ENCODE measurements around the gene NFATC2. TPM values are rescaled to one million over a fixed set of nuclear protein-coding genes. Genes with fewer than 3 reads are reported as not detected.

The NFATC2 gene
- total and polyA plus RNA-seq, 2 of the 8 experiments (the other 6 are each of a cell fraction or from before 2014, with no cell fraction given), result 0.27 to 0.91 TPM

- 88% methylated on average over 3 of the region's 3 CpGs; no CpG with 5 or more reads in 1 of the 2 experiments for WGBS, 2 experiments (ENCODE audit: extremely low coverage in 1 of 2, insufficient coverage in 1 of 2, insufficient read length in 1 of 2, insufficient replicate concordance in 2 of 2, low coverage in 1 of 2, low lambda C conversion rate in 2 of 2, missing lambda C conversion rate in 1 of 2)
- Histone ChIP-seq H2BK12ac (ENCODE audit: low read depth, low read length) (no peak overlapping the region), H3K9ac (replicated peaks in 1 of 4; ENCODE audit: extremely low read depth in 1 of 4, low read depth in 3 of 4, low read length in 3 of 4) (no peak overlapping the region), H3K23me2 (ENCODE audit: low read depth, low read length) (no peaks in the 10 kb centered on the region), H2AFZ (ENCODE audit: low read length) (no peak overlapping the region), H2BK5ac (ENCODE audit: low read depth, low read length) (no peak overlapping the region), H3K23ac (ENCODE audit: insufficient read length) (no peak overlapping the region), H3K79me1 (ENCODE audit: low read depth, low read length) (no peaks in the 10 kb centered on the region), H2BK15ac (ENCODE audit: low read length) (no peak overlapping the region), H2BK120ac (replicated peaks; ENCODE audit: low read depth, low read length) (no peak overlapping the region), H3K14ac (ENCODE audit: insufficient read length) (no peak overlapping the region), H3K4me1 (replicated peaks in 1 of 4; ENCODE audit: control insufficient read depth in 3 of 4, insufficient read depth in 4 of 4, low read length in 3 of 4) (no peaks in the 10 kb centered on the region), H3K4me3 (ENCODE audit: extremely low read depth in 1 of 4, insufficient read depth in 2 of 4, low read depth in 3 of 4, low read length in 4 of 4) (no peak overlapping the region), H3K18ac (ENCODE audit: extremely low read depth, low read length) (no peak overlapping the region), H3K79me2 (ENCODE audit: control insufficient read depth in 1 of 2, insufficient read depth in 2 of 2, low read length in 2 of 2) (no peaks in the 10 kb centered on the region), H3K27me3 (replicated peaks in 1 of 4; ENCODE audit: control insufficient read depth in 3 of 4, extremely low read depth in 1 of 4, insufficient read depth in 3 of 4, low read length in 3 of 4) (no peaks in the 10 kb centered on the region; a peak in 1 of 7 replicates), H3K36me3 (ENCODE audit: control insufficient read depth in 2 of 4, insufficient read depth in 4 of 4, low read length in 3 of 4) (no peaks in the 10 kb centered on the region), H3K27ac (ENCODE audit: low read depth, low read length) (no peak overlapping the region), H3K4me2 (ENCODE audit: insufficient read depth in 1 of 2, low read depth in 2 of 2, low read length in 2 of 2) (no peak overlapping the region), H4K8ac (ENCODE audit: extremely low read depth, insufficient read depth, low read length) (no peak overlapping the region), H4K5ac (ENCODE audit: insufficient read length, low read depth, low read length) (no peak overlapping the region), H2AK5ac (ENCODE audit: low read depth, low read length) (no peak overlapping the region), H2BK20ac (ENCODE audit: low read length) (no peak overlapping the region), H3K9me3 (ENCODE audit: insufficient read depth in 2 of 2, low read depth in 1 of 2, low read length in 1 of 2) (no peaks in the 10 kb centered on the region), H4K91ac (replicated peaks; ENCODE audit: insufficient read length, low read length) (no peak overlapping the region), H3K4ac (replicated peaks; ENCODE audit: insufficient read length, low read depth, low read length) (no peak overlapping the region), H4K20me1 (replicated peaks in 1 of 2; ENCODE audit: control insufficient read depth in 1 of 2, insufficient read depth in 2 of 2, low read length in 2 of 2) (no peaks in the 10 kb centered on the region), H3K56ac (replicated peaks; ENCODE audit: insufficient read length, low read depth, low read length) (no peak overlapping the region)
- ChIA-PET CTCF (ENCODE audit: partially characterized antibody) (interaction anchor here (0.6 to 1.9 kb wide), 7 partner anchors 8 to 560 kb away, joined by 3 to 6 read pairs (median 4); no protein-coding TSS in a partner anchor), POLR2A (ENCODE audit: partially characterized antibody) (no interaction called here)
- DNase-seq (ENCODE audit: low read depth in 1 of 2, low spot score in 2 of 2), result no peak
- no peak for FAIRE-seq
- TF ChIP-seq POLR2A (IDR thresholded peaks at IDR 0.05; ENCODE audit: control extremely low read depth in 1 of 2, low read depth in 2 of 2, low read length in 2 of 2), result no peak
- no peak for TF ChIP-seq EP300 (IDR thresholded peaks at IDR 0.05; ENCODE audit: borderline replicate concordance in 1 of 2, low read depth in 2 of 2, low read length in 2 of 2)
- TF ChIP-seq POU5F1 (IDR thresholded peaks at IDR 0.05; ENCODE audit: low read depth, low read length), result no peak
- no peak for TF ChIP-seq ZNF274 (IDR thresholded peaks at IDR 0.05; ENCODE audit: borderline replicate concordance, extremely low read depth, low read length)
- no peak for TF ChIP-seq KDM5A (IDR thresholded peaks at IDR 0.05; ENCODE audit: low read length)
- TF ChIP-seq BRCA1 (IDR thresholded peaks at IDR 0.05; ENCODE audit: low read depth, low read length), result no peak
- no peak for TF ChIP-seq HDAC2 (IDR thresholded peaks at IDR 0.05; ENCODE audit: borderline replicate concordance in 1 of 2, low read depth in 2 of 2, low read length in 2 of 2)
- TF ChIP-seq CREB1 (IDR thresholded peaks at IDR 0.05), result no peak
- TF ChIP-seq SP4 (IDR thresholded peaks at IDR 0.05; ENCODE audit: low read length), result no peak
- no peak for TF ChIP-seq KDM4A (IDR thresholded peaks at IDR 0.05; ENCODE audit: low read depth, low read length, severe bottlenecking)
Measured at GRCh38 chr20:51514249-51514648, 28.3 kb downstream of the NFATC2 start.
